Measurements from ENCODE around the gene DYRK1A. TPM values are rescaled to one million over a fixed set of nuclear protein-coding genes. Genes with fewer than 3 reads are reported as not detected.

DYRK1A gene
- total and polyA plus RNA-seq, 5 donors = 28.4 to 76.9 (median 70.5) TPM

DNA sequence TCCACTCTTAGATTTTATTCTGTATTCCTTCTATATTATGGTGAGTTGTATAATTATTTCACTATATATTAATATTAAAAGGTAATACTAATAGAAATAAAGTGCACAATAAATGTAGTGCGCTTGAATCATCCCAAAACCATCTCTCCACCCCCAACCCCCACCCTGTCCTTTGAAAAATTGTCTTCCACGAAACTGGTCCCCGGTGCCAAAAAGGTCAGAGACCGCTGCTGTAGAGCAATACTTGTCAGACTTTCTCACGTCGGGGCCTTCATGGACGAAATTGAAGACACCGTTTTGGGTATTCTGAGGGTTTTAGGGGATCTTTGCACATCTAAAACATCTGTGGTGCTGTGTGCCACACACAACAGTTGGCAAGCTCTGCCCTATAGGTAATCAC lies 19.6 kb downstream of the DYRK1A start:
- Histone ChIP-seq H3K27ac (ENCODE audit: low read length) (no peak overlapping the region), H3K4me1 (ENCODE audit: control insufficient read depth, insufficient read depth, low read length) (peaks cover 19% of the 10 kb centered on the region)
- no peak for ATAC-seq

GRCh38 chr21:37389456-37389855 lies 22.9 kb downstream of the DYRK1A start:
- DNase-seq (no peak), ATAC-seq (no peak)
- Histone ChIP-seq H3K4me1 (ENCODE audit: control insufficient read depth, insufficient read depth, low read length) (peaks cover 21% of the 10 kb centered on the region), H3K27ac (ENCODE audit: low read length) (no peak overlapping the region), H3K9me3 (ENCODE audit: control insufficient read depth, low read length) (no peaks in the 10 kb centered on the region), H3K27me3 (ENCODE audit: control insufficient read depth, insufficient read depth) (no peaks in the 10 kb centered on the region), H3K4me3 (ENCODE audit: low read length) (no peak overlapping the region)
- 78% methylated on average over 5 of the region's 5 CpGs for WGBS
- intact Hi-C loops (cut with DNase I) = no loop called here

More for the DNA sequence above, 19.6 kb downstream of the DYRK1A start:
- Histone ChIP-seq H3K27me3 (ENCODE audit: control insufficient read depth, insufficient read depth) (no peaks in the 10 kb centered on the region), H3K9me3 (ENCODE audit: control insufficient read depth, low read length) (no peaks in the 10 kb centered on the region), H3K4me3 (ENCODE audit: low read length) (no peak overlapping the region)
- WGBS = 63% methylated on average over 8 of the region's 8 CpGs
- intact Hi-C loops (cut with DNase I) = no loop called here
- no peak for DNase-seq

- H3K4me3 ChIP-seq (ENCODE audit: low read length) = no peak overlapping the region
- peaks cover 17% of the 10 kb centered on the region for H3K4me1 ChIP-seq (ENCODE audit: control insufficient read depth, insufficient read depth, low read length)
- H3K27ac ChIP-seq (ENCODE audit: low read length) = no peak overlapping the region
- no peaks in the 10 kb centered on the region for H3K27me3 ChIP-seq (ENCODE audit: control insufficient read depth, insufficient read depth)
- H3K9me3 ChIP-seq (ENCODE audit: control insufficient read depth, low read length) = no peaks in the 10 kb centered on the region
- DNase-seq (no peak), ATAC-seq (no peak)
- intact Hi-C loops (cut with DNase I) = no loop called here
- 43% methylated on average over 3 of the region's 3 CpGs for WGBS
These were observed 25.1 kb downstream of the DYRK1A start for GRCh38 chr21:37391666-37392065.

DNA sequence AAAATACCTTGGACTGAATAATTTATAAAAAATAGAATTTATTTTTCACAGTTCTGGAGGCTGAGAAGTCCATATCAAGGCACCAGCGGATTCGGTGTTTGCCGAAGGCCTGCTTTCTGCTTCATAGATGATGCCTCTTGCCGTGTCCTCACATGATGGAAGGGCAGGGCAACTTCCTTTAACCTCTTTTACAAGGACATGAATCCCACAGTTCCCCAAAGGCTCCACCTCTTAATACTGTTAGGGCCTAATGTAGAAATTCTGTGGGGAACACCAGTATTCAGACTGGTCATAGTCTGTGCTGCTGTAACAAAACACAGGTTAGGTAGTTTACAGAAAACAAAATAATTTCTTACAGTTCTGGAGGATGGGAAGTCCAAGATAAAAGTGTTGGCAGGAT lies 25.9 kb downstream of the DYRK1A start:
- intact Hi-C loops (cut with DNase I) = no loop called here
- WGBS = 77% methylated on average over 4 of the region's 4 CpGs

DNA sequence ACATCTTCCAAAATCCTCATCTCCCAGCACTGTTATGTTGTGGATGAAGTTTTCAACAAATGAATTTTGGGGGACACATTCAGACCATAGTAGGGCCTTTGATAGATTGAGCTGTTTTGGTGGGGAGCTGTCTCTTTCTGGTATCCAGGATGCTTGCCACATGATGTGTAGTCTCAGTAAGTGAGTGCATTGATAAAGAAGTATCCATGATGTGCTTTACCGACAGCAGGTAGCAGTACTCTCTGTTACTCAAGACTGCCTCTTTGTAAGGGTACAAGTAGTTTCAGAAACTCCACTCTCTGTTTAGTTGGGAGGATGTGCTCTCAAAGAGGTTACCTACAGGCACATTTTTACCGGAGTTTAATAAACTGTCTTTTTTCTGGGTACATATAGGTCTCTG lies 26.5 kb downstream of the DYRK1A start:
- Histone ChIP-seq H3K27me3 (ENCODE audit: control insufficient read depth, insufficient read depth) (no peaks in the 10 kb centered on the region), H3K9me3 (ENCODE audit: control insufficient read depth, low read length) (no peaks in the 10 kb centered on the region), H3K4me3 (ENCODE audit: low read length) (no peak overlapping the region), H3K4me1 (ENCODE audit: control insufficient read depth, insufficient read depth, low read length) (peaks cover 18% of the 10 kb centered on the region), H3K27ac (ENCODE audit: low read length) (no peak overlapping the region)
- WGBS = 87% methylated on average over 2 of the region's 2 CpGs
- intact Hi-C loops (cut with DNase I) = no loop called here
- no peak for ATAC-seq
- no peak for DNase-seq

More for the DNA sequence above, 25.9 kb downstream of the DYRK1A start:
- Histone ChIP-seq H3K9me3 (ENCODE audit: control insufficient read depth, low read length) (no peaks in the 10 kb centered on the region), H3K27ac (ENCODE audit: low read length) (no peak overlapping the region), H3K4me3 (ENCODE audit: low read length) (no peak overlapping the region), H3K27me3 (ENCODE audit: control insufficient read depth, insufficient read depth) (no peaks in the 10 kb centered on the region), H3K4me1 (ENCODE audit: control insufficient read depth, insufficient read depth, low read length) (peaks cover 19% of the 10 kb centered on the region)
- ATAC-seq (no peak), DNase-seq (no peak)

GRCh38 chr21:37393786-37394185 lies 27.2 kb downstream of the DYRK1A start:
- Histone ChIP-seq H3K9me3 (ENCODE audit: control insufficient read depth, low read length) (no peaks in the 10 kb centered on the region), H3K27ac (ENCODE audit: low read length) (no peak overlapping the region), H3K4me3 (ENCODE audit: low read length) (no peak overlapping the region), H3K4me1 (ENCODE audit: control insufficient read depth, insufficient read depth, low read length) (peaks cover 17% of the 10 kb centered on the region), H3K27me3 (ENCODE audit: control insufficient read depth, insufficient read depth) (no peaks in the 10 kb centered on the region)
- ATAC-seq = no peak
- DNase-seq = peak in 1 of 3 donors; percentile 34
- WGBS = 95% methylated on average over 3 of the region's 3 CpGs
- intact Hi-C loops (cut with DNase I) = no loop called here

DNA sequence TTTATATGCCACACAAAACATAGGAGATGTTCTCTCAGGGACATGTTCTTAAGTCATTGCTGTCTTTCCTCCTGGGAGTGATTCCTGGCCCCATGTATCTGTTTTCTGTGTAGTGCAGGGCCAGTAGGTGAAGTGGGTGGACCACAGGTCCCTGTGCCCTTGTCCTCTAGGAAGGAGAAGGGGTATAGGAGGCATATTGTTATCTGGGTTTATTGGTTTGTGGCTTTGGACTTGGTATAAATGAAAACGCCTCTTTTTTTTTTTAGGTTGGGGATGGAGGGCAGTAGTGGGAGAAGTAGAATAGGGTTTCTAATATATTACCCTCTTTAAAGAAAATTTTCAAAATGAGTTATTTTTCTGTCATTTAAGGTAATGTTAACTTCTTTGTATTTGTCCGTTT lies 29.4 kb downstream of the DYRK1A start:
- intact Hi-C loops (cut with DNase I) = no loop called here
- Histone ChIP-seq H3K4me3 (ENCODE audit: low read length) (no peak overlapping the region), H3K9me3 (ENCODE audit: control insufficient read depth, low read length) (no peaks in the 10 kb centered on the region), H3K27me3 (ENCODE audit: control insufficient read depth, insufficient read depth) (no peaks in the 10 kb centered on the region), H3K27ac (ENCODE audit: low read length) (no peak overlapping the region), H3K4me1 (ENCODE audit: control insufficient read depth, insufficient read depth, low read length) (peaks cover 13% of the 10 kb centered on the region)
- DNase-seq (no peak), ATAC-seq (no peak)
- WGBS = 89% methylated on average over 2 of the region's 2 CpGs

DNA sequence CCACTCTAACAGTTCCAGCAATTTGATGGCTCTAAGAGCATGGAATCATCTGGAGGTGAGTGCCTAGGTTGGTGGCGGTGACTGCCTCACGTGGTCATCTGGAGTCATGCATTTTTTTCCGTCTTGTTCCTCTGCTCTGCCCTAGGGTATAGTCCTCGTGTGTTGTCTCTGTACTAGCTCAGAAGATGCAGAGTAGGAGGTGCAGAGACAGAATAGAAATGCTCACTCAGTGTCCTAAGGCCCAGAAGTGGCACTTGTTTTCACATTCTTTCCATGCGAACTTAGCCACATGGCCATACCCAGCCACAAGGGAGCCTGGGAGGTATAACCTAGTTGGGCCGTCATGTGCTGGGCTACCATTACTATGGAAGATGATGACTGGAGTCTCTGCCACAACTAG lies 30.3 kb downstream of the DYRK1A start:
- Histone ChIP-seq H3K9me3 (ENCODE audit: control insufficient read depth, low read length) (no peaks in the 10 kb centered on the region), H3K4me3 (ENCODE audit: low read length) (no peak overlapping the region), H3K4me1 (ENCODE audit: control insufficient read depth, insufficient read depth, low read length) (peaks cover 13% of the 10 kb centered on the region), H3K27me3 (ENCODE audit: control insufficient read depth, insufficient read depth) (no peaks in the 10 kb centered on the region), H3K27ac (ENCODE audit: low read length) (no peak overlapping the region)
- intact Hi-C loops (cut with DNase I) = no loop called here
- DNase-seq (no peak), ATAC-seq (peak in 1 of 2 donors; percentile 8)
- WGBS = 83% methylated on average over 6 of the region's 6 CpGs

DNA sequence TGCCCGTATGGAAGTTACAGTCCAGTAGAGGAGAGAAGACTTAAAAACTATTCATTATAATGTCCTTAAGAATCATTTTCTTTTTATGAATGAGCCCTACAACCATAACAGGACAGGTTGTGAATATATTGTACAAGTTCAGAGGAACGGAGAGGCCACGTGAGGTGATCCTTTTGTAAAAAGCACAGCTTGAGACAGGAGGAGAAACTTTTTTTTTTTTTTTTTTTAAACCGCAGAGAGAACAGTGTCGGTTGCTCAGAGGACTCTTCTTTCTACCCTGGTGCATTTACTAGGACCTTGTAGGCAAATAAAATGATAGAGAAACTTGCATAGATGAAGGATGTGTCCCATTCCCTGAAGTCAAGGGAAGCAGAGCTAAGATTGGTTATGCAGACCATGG lies 32.1 kb downstream of the DYRK1A start:
- ATAC-seq (no peak), DNase-seq (no peak)
- WGBS = 68% methylated on average over 5 of the region's 5 CpGs
- Histone ChIP-seq H3K4me1 (ENCODE audit: control insufficient read depth, insufficient read depth, low read length) (peaks cover 11% of the 10 kb centered on the region), H3K27me3 (ENCODE audit: control insufficient read depth, insufficient read depth) (no peaks in the 10 kb centered on the region), H3K9me3 (ENCODE audit: control insufficient read depth, low read length) (no peaks in the 10 kb centered on the region), H3K4me3 (ENCODE audit: low read length) (no peak overlapping the region), H3K27ac (ENCODE audit: low read length) (no peak overlapping the region)
- intact Hi-C loops (cut with DNase I) = no loop called here

DNA sequence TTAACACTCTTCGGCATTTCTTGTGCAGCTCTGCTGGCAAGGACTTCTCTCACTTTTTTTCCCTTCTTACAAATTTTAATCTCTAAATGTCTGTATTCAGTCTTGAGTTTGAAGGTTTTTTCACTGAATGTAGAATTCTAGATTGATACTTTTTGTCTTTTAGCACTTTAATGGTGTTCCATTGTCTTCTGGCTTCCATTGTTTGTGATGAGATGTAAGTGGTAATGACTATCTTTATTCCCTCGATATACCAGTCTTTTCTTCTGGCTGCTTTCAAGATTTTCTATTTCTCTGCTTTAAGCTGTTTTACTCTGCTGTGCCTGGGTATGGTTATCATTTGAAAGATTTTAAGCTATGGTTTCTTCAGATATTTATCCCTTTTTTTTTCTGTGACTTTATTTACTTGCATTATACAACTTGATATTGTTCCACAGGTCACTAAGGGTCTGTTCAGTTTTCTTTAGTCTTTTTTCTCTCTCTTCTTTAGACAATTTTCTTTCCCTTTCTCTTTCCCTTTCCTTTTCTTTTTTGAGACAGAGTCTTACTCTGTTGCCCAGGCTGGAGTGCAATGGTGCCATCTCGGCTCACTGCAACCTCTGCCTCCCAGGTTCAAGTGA lies 35.8 kb downstream of the DYRK1A start:
- H3K9me3 ChIP-seq (ENCODE audit: control insufficient read depth, low read length) = no peaks in the 10 kb centered on the region
- H3K27me3 ChIP-seq (ENCODE audit: control insufficient read depth, insufficient read depth) = no peaks in the 10 kb centered on the region
- no peak overlapping the region for H3K4me3 ChIP-seq (ENCODE audit: low read length)
- no peak for DNase-seq
- 97% methylated on average over 3 of the region's 3 CpGs for WGBS
- H3K27ac ChIP-seq (ENCODE audit: low read length) = no peak overlapping the region
- intact Hi-C loops (cut with DNase I) = no loop called here
- ATAC-seq = no peak
- peaks cover 12% of the 10 kb centered on the region for H3K4me1 ChIP-seq (ENCODE audit: control insufficient read depth, insufficient read depth, low read length)

- peak in 1 of 2 donors; percentile 49 for ATAC-seq
- WGBS = 62% methylated on average over 4 of the region's 4 CpGs
- no peaks in the 10 kb centered on the region for H3K27me3 ChIP-seq (ENCODE audit: control insufficient read depth, insufficient read depth)
- H3K4me1 ChIP-seq (ENCODE audit: control insufficient read depth, insufficient read depth, low read length) = peaks cover 18% of the 10 kb centered on the region
- H3K4me3 ChIP-seq (ENCODE audit: low read length) = no peak overlapping the region
- H3K27ac ChIP-seq (ENCODE audit: low read length) = no peak overlapping the region
- intact Hi-C loops (cut with DNase I) = no loop called here
- H3K9me3 ChIP-seq (ENCODE audit: control insufficient read depth, low read length) = no peaks in the 10 kb centered on the region
- no peak for DNase-seq
These were observed 39.1 kb downstream of the DYRK1A start for GRCh38 chr21:37405629-37406028.
